Upper lobe of right lung (tissue), 1 donor: ENCODE data around the gene GABBR1. TPM values are rescaled to one million over a fixed set of nuclear protein-coding genes. Genes with fewer than 3 reads are reported as not detected.
A peak's percentile ranks its signal among the peaks of the same experiment; 100 is the strongest.

Source experiments
- ATAC-seq: fragments of 200-7000 bp; cut with Tn5 transposase; one replicate; pipeline ENCODE4 v1.9.1; 2020; ENCODE audit warnings: mild to moderate bottlenecking, moderate library complexity
- DNase-seq: peaks from one replicate; pipeline ENCODE4 v3.0.0-alpha.2; 2020
- H3K27ac ChIP-seq: fragments of 200-600 bp; one replicate; pipeline ENCODE4 v1.8.0; 2022
- H3K27me3 ChIP-seq: fragments of 200-600 bp; one replicate; pipeline ENCODE4 v1.8.0; 2022; ENCODE audit warnings: mild to moderate bottlenecking
- H3K36me3 ChIP-seq: fragments of 200-600 bp; one replicate; pipeline ENCODE4 v1.8.0; 2022
- H3K4me1 ChIP-seq: fragments of 200-600 bp; one replicate; pipeline ENCODE4 v1.8.0; 2022
- H3K4me3 ChIP-seq: fragments of 200-600 bp; one replicate; pipeline ENCODE4 v1.8.0; 2022; ENCODE audit warnings: mild to moderate bottlenecking
- H3K9me3 ChIP-seq: fragments of 200-600 bp; one replicate; pipeline ENCODE4 v1.8.0; 2022
- intact Hi-C: fragments of 100-400 bp; cut with DNase I; formaldehyde crosslinking; loops from one replicate; pipeline ENCODE4 v1.11.0; 2022
- total RNA-seq: library from RNA; stranded (reverse); fragmentation: NEBNext Ultra II Directional; extraction: Animal tissue kit (Norgen Biotek cat#: 25700); gene quantifications from one replicate; pipeline ENCODE4 v1.2.1, GENCODE V29; 2021
- TF ChIP-seq, protein P1 (sequence below): fragments of 200-600 bp; IDR thresholded peaks from one replicate; pipeline ENCODE4 v1.8.0; 2022; ENCODE audit warnings: antibody characterized with exemption
- donor health status: DM: no; HTN: yes; CAD: no; lungs with severe emphysema.

Gene GABBR1
- total RNA-seq, 1 donor from 2014 or later: 40.1 TPM

DNA sequence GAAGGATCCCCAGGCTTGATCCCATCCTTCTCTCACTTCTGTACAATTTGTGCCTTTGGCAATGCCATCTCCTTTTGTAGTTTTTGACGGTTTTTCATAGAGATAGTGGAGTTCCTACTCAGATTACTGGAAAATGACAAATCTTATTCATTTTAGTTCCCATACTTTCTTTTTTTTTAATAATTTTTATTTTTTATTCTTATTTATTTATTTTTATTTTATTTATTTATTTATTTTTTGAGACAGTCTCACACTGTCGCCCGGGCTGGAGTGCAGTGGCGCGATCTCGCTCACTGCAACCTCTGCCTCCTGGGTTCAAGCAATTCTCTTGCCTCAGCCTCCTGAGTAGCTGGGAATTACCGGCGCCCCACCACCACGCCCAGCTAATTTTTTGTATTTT is 4.3 kb upstream of the GABBR1 start:
- Histone ChIP-seq H3K4me3 (no peak overlapping the region), H3K4me1 (peaks cover 3% of the 10 kb centered on the region), H3K27ac (no peak overlapping the region), H3K36me3 (no peaks in the 10 kb centered on the region), H3K9me3 (no peaks in the 10 kb centered on the region), H3K27me3 (no peaks in the 10 kb centered on the region)
- DNase-seq (no peak), ATAC-seq (no peak)
- intact Hi-C loops: no loop called here
- TF ChIP-seq, protein P1, sequence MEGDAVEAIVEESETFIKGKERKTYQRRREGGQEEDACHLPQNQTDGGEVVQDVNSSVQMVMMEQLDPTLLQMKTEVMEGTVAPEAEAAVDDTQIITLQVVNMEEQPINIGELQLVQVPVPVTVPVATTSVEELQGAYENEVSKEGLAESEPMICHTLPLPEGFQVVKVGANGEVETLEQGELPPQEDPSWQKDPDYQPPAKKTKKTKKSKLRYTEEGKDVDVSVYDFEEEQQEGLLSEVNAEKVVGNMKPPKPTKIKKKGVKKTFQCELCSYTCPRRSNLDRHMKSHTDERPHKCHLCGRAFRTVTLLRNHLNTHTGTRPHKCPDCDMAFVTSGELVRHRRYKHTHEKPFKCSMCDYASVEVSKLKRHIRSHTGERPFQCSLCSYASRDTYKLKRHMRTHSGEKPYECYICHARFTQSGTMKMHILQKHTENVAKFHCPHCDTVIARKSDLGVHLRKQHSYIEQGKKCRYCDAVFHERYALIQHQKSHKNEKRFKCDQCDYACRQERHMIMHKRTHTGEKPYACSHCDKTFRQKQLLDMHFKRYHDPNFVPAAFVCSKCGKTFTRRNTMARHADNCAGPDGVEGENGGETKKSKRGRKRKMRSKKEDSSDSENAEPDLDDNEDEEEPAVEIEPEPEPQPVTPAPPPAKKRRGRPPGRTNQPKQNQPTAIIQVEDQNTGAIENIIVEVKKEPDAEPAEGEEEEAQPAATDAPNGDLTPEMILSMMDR: no peak

DNA sequence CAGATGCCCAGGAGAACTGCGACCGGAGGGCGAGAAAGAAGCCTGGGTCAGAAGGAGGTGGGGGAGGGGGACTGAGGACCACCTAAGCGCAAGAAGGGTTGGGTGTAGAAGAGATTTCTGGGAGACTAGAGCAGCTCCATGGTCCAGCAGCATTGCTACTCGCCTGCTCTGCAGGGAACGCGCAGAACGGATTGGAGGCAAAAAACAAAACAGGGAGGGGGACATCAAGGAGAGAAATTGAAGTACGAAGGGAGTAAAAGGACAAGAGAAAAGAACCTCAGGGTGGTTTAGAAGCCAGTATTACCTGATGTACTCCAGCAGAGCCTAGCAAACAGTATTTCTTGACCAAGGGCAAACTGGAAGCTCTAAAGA is 537 bp upstream of the GABBR1 start:
- no peak for ATAC-seq
- Histone ChIP-seq H3K27ac (peak overlapping the region; percentile 68), H3K4me1 (peaks cover 20% of the 10 kb centered on the region), H3K4me3 (peak overlapping the region; percentile 75), H3K9me3 (no peaks in the 10 kb centered on the region), H3K36me3 (no peaks in the 10 kb centered on the region), H3K27me3 (no peaks in the 10 kb centered on the region)
- intact Hi-C loops: no loop called here
- TF ChIP-seq, protein P1: no peak
- DNase-seq: no peak

DNA sequence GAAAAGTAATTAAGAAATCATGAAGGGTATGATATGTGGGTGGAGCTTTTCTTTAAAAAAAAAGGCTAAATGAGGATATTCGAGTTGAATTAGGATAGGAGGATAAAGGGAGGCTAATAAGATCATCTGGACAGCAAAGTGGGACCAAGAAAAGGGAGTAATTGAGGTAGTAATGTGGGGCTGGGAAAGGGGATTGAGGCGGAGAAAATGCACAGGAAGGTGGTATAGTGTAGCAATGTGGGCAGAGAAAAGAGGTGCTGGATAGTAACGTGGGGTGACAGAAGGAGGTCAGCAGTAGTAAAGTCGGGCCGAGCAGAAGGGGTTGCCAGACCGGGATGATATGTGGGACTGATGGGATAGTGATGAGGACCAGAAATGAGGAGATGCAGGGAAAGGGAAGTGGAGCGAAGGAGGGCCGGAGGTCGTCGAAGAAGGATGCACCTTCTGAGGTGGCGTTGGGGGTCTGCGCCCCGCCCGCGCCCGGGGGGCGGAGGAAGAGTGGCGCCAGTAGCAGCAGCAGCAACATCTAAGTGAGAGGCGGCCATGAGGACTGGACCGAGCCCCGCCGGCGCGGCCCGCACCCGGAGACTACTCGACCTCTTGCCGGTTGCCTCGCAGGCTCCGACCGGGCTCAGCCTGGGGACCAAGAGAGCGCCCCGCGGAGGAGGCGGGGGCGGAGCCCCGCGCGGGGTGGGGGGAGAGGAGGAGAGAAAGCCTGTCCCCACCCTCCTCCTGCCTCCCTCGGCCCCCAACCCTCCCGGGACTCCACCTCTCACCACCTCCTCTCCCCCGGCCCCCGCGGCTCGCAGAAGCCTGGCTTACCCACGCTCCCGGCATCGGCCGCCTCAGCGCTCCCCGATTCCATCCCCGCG is 887 bp downstream of the GABBR1 start:
- intact Hi-C loops: no loop called here
- no peaks in the 10 kb centered on the region for H3K9me3 ChIP-seq
- TF ChIP-seq, protein P1: no peak
- H3K27ac ChIP-seq: peak overlapping the region; percentile 68
- DNase-seq (peak; percentile 77), ATAC-seq (peak; percentile 32)
- no peaks in the 10 kb centered on the region for H3K36me3 ChIP-seq
- peak overlapping the region; percentile 75 for H3K4me3 ChIP-seq
- no peaks in the 10 kb centered on the region for H3K27me3 ChIP-seq
- H3K4me1 ChIP-seq: peaks cover 22% of the 10 kb centered on the region

DNA sequence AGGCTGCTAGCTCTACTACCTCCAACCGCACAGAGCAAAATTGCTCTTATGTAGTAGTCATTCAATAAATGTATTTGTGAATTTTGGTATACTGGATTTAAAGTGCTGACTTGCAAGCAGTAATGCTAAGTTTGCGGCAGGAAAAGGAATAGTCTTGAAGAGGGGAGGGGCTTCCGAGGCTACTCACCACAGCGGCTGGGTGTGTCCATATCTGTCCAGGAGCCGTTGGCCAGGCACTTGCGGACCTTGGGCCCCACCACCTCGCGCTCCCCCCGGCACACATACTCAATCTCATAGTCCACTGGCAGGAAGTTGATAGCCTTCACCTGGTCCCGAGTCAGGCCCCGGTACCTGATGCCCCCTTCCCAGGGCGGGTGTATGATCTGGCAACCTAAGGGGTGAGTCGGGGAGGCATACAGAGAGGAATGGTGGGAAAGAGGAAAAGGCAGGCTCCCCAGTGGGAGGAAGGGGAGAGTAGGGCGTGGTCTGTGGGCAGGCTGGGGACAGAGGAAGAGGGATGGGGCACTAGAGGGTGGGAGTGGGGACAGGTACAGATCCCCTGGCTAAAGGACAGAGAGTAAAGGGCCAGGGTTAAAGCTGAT is 1.7 kb downstream of the GABBR1 start:
- DNase-seq (no peak), ATAC-seq (no peak)
- Histone ChIP-seq H3K27me3 (no peaks in the 10 kb centered on the region), H3K27ac (no peak overlapping the region), H3K9me3 (no peaks in the 10 kb centered on the region), H3K36me3 (no peaks in the 10 kb centered on the region), H3K4me3 (no peak overlapping the region), H3K4me1 (peaks cover 22% of the 10 kb centered on the region)
- intact Hi-C loops: no loop called here
- TF ChIP-seq, protein P1: no peak

DNA sequence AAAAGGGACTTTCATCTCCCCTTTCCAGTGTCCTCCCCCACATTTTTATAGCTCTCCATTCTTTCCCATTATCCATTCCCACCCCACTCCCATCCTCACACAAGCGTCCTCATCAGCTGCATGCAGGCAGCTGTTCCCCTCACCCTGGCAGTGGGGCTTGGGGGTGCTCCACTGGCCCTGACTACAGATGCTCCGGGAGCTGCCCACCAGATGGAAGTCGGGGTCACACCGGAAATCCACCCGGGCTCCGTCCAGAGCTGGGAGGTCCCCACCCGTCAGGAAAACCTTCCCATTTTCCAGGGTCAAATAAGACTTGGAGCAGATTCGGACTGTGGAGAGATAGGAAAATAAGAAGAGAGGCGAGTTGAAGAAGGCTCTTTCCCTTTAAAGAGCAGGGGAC is 2.7 kb downstream of the GABBR1 start:
- intact Hi-C loops: no loop called here
- Histone ChIP-seq H3K27me3 (no peaks in the 10 kb centered on the region), H3K27ac (no peak overlapping the region), H3K4me3 (no peak overlapping the region), H3K9me3 (no peaks in the 10 kb centered on the region), H3K36me3 (no peaks in the 10 kb centered on the region), H3K4me1 (peaks cover 22% of the 10 kb centered on the region)
- TF ChIP-seq, protein P1: no peak
- no peak for DNase-seq
- ATAC-seq: no peak
